Neural cell (in vitro differentiated cells): ENCODE results near the gene DNAL1. TPM values are rescaled to one million over a fixed set of nuclear protein-coding genes. Genes with fewer than 3 reads are reported as not detected.

Experiments
- H2AFZ ChIP-seq: fragments of 200-600, 300-800 bp; sonication (generic), shearing (Covaris generic); 2 replicates; pipeline ENCODE4 v1.6.0; 2014; ENCODE audit warnings: low read depth, mild to moderate bottlenecking, antibody characterized with exemption, low read length, moderate library complexity
- H3F3A ChIP-seq: fragments of 200-600 bp; shearing (Covaris generic); 2 replicates; pipeline ENCODE4 v1.6.1; 2016; ENCODE audit warnings: mild to moderate bottlenecking, moderate library complexity, mixed read lengths, antibody characterized with exemption, low read length; ENCODE audit not compliant: insufficient read depth, poor library complexity, severe bottlenecking
- H3K27ac ChIP-seq: fragments of 200-600, 300-800 bp; sonication (generic), shearing (Covaris generic); 2 replicates; pipeline ENCODE4 v1.5.1; 2014; ENCODE audit warnings: mild to moderate bottlenecking, low read length, moderate library complexity
- H3K27me3 ChIP-seq: fragments of 300-800, 200-600 bp; sonication (generic), shearing (Covaris generic); 2 replicates; pipeline ENCODE4 v1.6.0; 2014; ENCODE audit warnings: mild to moderate bottlenecking, low read depth, low read length, moderate library complexity; ENCODE audit not compliant: insufficient read depth
- H3K36me3 ChIP-seq: fragments of 300-800, 200-600 bp; sonication (generic), shearing (Covaris generic); 2 replicates; pipeline ENCODE4 v1.5.1; 2014; ENCODE audit warnings: mild to moderate bottlenecking, antibody characterized with exemption, low read length, moderate library complexity; ENCODE audit not compliant: insufficient read depth
- H3K4me2 ChIP-seq: fragments of 300-800, 200-600 bp; sonication (generic), shearing (Covaris generic); 2 replicates; pipeline ENCODE4 v1.6.0; 2014; ENCODE audit warnings: mild to moderate bottlenecking, low read length
- H3K4me3 ChIP-seq: fragments of 300-800, 200-600 bp; sonication (generic), shearing (Covaris generic); 2 replicates; pipeline ENCODE4 v1.5.1; 2014; ENCODE audit warnings: mild to moderate bottlenecking, low read length, moderate library complexity
- H3K79me2 ChIP-seq: fragments of 200-600 bp; shearing (Covaris generic); replicated peaks from 2 replicates; pipeline ENCODE4 v1.6.0; 2014; ENCODE audit warnings: mild to moderate bottlenecking, low read length, moderate library complexity; ENCODE audit not compliant: insufficient read depth
- H3K9ac ChIP-seq: fragments of 300-800, 200-600 bp; sonication (generic), shearing (Covaris generic); 2 replicates; pipeline ENCODE4 v1.6.1; 2016; ENCODE audit warnings: mild to moderate bottlenecking, low read length, mixed read lengths
- H3K9me2 ChIP-seq: fragments of 200-600 bp; shearing (Covaris generic); 2 replicates; pipeline ENCODE4 v1.6.1; 2016; ENCODE audit warnings: mild to moderate bottlenecking, low read length, mixed read lengths; ENCODE audit not compliant: insufficient read depth
- H3K9me3 ChIP-seq: fragments of 200-600, 300-800 bp; sonication (generic), shearing (Covaris generic); 2 replicates; pipeline ENCODE4 v1.6.1; 2016; ENCODE audit warnings: mild to moderate bottlenecking, mixed run types, low read length, moderate library complexity, mixed read lengths
- H4K20me1 ChIP-seq: fragments of 200-600 bp; shearing (Covaris generic); 2 replicates; pipeline ENCODE4 v1.6.1; 2016; ENCODE audit warnings: mild to moderate bottlenecking, mixed run types; ENCODE audit not compliant: insufficient read depth
- CTCF ChIP-seq: fragments of 450-650 bp; IDR thresholded peaks from 2 replicates; pipeline ENCODE4 v1.5.1; 2014; ENCODE audit warnings: antibody characterized with exemption, mild to moderate bottlenecking, moderate library complexity; ENCODE audit not compliant: poor library complexity, severe bottlenecking
- EP300 ChIP-seq: fragments of 450-650 bp; conservative IDR thresholded peaks from 2 replicates; pipeline ENCODE4 v1.6.1; 2014; ENCODE audit warnings: antibody characterized with exemption, mild to moderate bottlenecking, moderate library complexity; ENCODE audit not compliant: poor library complexity, severe bottlenecking
- EZH2 ChIP-seq: fragments of 200-600, 300-800 bp; shearing (Covaris generic), sonication (generic); IDR thresholded peaks from 2 replicates; pipeline ENCODE4 v1.6.1; 2014; ENCODE audit warnings: antibody characterized with exemption, low read length, borderline replicate concordance, mild to moderate bottlenecking; ENCODE audit not compliant: insufficient read depth, poor library complexity, severe bottlenecking
- MXI1 ChIP-seq: fragments of 450-650 bp; conservative IDR thresholded peaks from 2 replicates; pipeline ENCODE4 v1.6.1; 2014; ENCODE audit warnings: antibody characterized with exemption, mild to moderate bottlenecking; ENCODE audit not compliant: poor library complexity, severe bottlenecking
- POLR2AphosphoS5 ChIP-seq: IDR thresholded peaks from 2 replicates; pipeline ENCODE4 v1.6.1; 2012
- RAD21 ChIP-seq: fragments of 450-650 bp; conservative IDR thresholded peaks from 2 replicates; pipeline ENCODE4 v1.6.1; 2014; ENCODE audit warnings: antibody characterized with exemption, mild to moderate bottlenecking, moderate library complexity
- REST ChIP-seq: IDR thresholded peaks from 2 replicates; pipeline ENCODE4 v1.6.1; 2012; ENCODE audit warnings: borderline replicate concordance
- SMC3 ChIP-seq: fragments of 450-650 bp; conservative IDR thresholded peaks from 2 replicates; pipeline ENCODE4 v1.6.1; 2014; ENCODE audit warnings: antibody characterized with exemption, mild to moderate bottlenecking, moderate library complexity; ENCODE audit not compliant: poor library complexity
- TAF1 ChIP-seq: IDR thresholded peaks from 2 replicates; pipeline ENCODE4 v1.6.1; 2012; ENCODE audit warnings: low read depth
- polyA minus RNA-seq: library from RNA; depleted of rRNA, polyadenylated mRNA; stranded (reverse); fragments of >200 nt; gene quantifications from 2 replicates; pipeline ENCODE4 v1.2.3, GENCODE V29; 2014
- polyA plus RNA-seq: library from polyadenylated mRNA; depleted of rRNA; stranded (reverse); fragments of >200 nt; gene quantifications from 2 replicates; pipeline ENCODE4 v1.2.3, GENCODE V29; 2014

DNAL1 gene
- polyA plus RNA-seq (28.7 and 33.4 TPM in 2 replicates), polyA minus RNA-seq (32.9 and 35.9 TPM in 2 replicates)

- peaks cover 18% of the 10 kb centered on the region for H3K79me2 ChIP-seq
- no peaks in the 10 kb centered on the region for H3K36me3 ChIP-seq
- TF ChIP-seq CTCF = peak; percentile 23
- no peak for TF ChIP-seq REST
- peak; percentile 79 for TF ChIP-seq MXI1
- TF ChIP-seq TAF1 = no peak
- peak; percentile 32 for TF ChIP-seq SMC3
- peak; percentile 69 for TF ChIP-seq POLR2AphosphoS5
- peak; percentile 29 for TF ChIP-seq RAD21
- TF ChIP-seq EP300 = no peak
- no peak for TF ChIP-seq EZH2
- H3K4me2 ChIP-seq = peak within 1 kb of the TSS; percentile 92
- peak within 1 kb of the TSS; percentile 89 for H3K4me3 ChIP-seq
- H3K27ac ChIP-seq = peak within 1 kb of the TSS; percentile 75
- H3F3A ChIP-seq = no peaks in the 10 kb centered on the region
- H3K9me2 ChIP-seq = no peaks in the 10 kb centered on the region
- H2AFZ ChIP-seq = peak within 1 kb of the TSS; percentile 84
- H3K27me3 ChIP-seq = no peaks in the 10 kb centered on the region
- no peaks in the 10 kb centered on the region for H4K20me1 ChIP-seq
- H3K9ac ChIP-seq = peak within 1 kb of the TSS; percentile 76
- H3K9me3 ChIP-seq = no peaks in the 10 kb centered on the region
These were observed at the start of gene DNAL1 for GRCh38 chr14:73644531-73645247. DNAL1 (plus strand) TSS chr14:73644986; CDS start chr14:73645040, 54 bp downstream.

- Histone ChIP-seq H4K20me1 (no peaks in the 10 kb centered on the region), H3K9ac (no peak overlapping the region), H3K27me3 (no peaks in the 10 kb centered on the region), H3K4me3 (no peak overlapping the region), H3K4me2 (no peak overlapping the region), H3K27ac (no peak overlapping the region), H3K9me2 (no peaks in the 10 kb centered on the region), H3K9me3 (no peaks in the 10 kb centered on the region), H3K79me2 (no peaks in the 10 kb centered on the region), H3F3A (no peaks in the 10 kb centered on the region), H2AFZ (no peak overlapping the region), H3K36me3 (no peaks in the 10 kb centered on the region)
- TF ChIP-seq EZH2 (no peak), EP300 (no peak), MXI1 (no peak), TAF1 (no peak), REST (no peak)
These were observed 45.3 kb upstream of the DNAL1 start for GRCh38 chr14:73599499-73599898.
